Activated CD4-positive, alpha-beta T cell treated with anti-CD3 and anti-CD28 coated beads, Interleukin-2, amount 50 U/mL, for 48 hours (primary cell): Measurements from ENCODE around the gene DNAJB12.

Source experiments
- DNase-seq, 2 experiments: peaks; one replicate each; pipeline ENCODE4 v3.0.0-alpha.2; 2020

The DNAJB12 gene

DNA sequence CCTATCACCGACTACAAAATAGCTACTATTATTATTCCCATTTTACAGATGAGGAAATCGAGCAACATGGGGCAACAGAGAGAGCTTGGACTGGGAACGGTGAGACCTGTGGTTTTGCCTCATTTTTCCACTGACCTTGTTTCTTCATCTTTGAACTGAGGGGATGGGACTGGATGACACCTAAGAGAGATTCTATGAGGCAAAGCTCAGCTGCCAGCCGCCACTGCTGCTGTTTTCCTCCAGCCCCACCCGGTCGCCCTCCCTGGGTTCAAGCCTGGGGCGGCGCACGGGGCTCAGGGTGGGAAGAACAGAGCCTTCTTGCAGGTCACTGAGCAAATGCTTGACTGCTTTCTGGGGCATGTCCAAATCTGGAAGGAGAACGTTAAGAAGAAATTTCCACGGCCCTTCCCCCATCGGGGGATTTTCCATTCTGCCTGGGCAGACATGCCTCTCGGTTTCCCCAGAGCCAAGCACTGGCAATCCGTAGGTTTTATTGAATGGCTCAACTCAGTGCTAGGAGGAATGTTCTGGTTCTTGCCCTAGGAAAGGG lies 68.7 kb downstream of the DNAJB12 start:
- no peak for DNase-seq

DNA sequence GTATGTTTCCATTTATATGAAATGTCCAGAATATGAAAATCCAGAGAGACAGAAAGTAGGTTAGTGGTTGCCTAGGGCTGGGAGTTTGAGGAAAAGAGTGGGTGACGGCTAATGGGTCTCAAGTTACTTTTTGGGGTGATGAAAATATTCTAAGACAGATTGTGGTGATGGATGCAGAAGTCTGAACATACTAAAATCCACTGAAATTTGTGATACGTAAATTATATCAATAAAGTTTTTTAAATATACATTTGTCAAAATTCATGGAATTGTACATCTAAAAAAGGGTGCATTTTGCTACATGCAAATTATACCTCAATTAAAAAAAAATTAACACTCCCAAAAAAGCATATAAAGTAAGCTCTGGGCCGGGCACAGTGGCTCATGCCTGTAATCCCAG lies 71.6 kb downstream of the DNAJB12 start:
- DNase-seq: no peak
